GM21529 (cell line): Measurements from ENCODE around the gene C21orf91.
"Not testable (repeated sequence)": the region's sequence is repeated elsewhere in the genome, so short reads cannot be mapped to it uniquely, and the experiment has no call there.

ENCODE experiments used
- ATAC-seq: cut with Tn5 transposase; IDR thresholded peaks from one replicate; pipeline ENCODE4 v1.9.1; 2021; ENCODE audit not compliant: unreplicated experiment

The C21orf91 gene

GRCh38 chr21:17779496-17779895 lies 39.7 kb downstream of the C21orf91 start:
- no peak for ATAC-seq

DNA sequence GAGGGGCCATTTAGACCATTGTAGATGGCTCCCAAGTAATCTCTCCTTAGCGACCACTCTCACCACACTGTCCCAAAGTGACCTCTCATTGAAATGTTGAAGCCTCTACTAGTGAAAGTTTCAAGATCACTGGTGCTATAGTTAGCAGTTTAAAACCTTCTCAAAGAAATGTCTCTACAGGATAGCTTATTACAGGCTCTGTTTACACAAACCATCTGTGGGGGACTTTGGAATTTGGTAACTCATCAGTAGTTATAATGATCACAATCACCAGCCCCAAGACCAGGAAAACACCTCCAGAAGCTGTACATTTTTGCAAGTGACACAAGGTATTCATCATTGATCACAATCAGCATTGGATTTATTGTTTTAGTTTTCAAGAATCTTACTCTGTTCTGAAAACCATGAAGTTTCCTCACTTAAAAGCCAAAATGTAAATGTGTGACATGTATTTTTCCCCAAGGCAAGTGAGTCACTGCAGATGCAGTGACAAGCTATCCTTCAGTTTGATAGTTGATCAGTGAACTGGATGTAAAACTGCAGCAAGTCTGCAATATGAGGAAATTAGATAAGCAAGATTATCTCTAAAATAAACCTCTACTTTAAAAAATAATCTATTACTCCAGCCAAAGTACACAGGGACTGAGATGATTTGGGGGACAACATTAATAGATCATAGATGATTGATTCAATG lies 41.9 kb downstream of the C21orf91 start:
- ATAC-seq: no peak

GRCh38 chr21:17775431-17776126 lies 43.6 kb downstream of the C21orf91 start:
- peak; percentile 68 for ATAC-seq

DNA sequence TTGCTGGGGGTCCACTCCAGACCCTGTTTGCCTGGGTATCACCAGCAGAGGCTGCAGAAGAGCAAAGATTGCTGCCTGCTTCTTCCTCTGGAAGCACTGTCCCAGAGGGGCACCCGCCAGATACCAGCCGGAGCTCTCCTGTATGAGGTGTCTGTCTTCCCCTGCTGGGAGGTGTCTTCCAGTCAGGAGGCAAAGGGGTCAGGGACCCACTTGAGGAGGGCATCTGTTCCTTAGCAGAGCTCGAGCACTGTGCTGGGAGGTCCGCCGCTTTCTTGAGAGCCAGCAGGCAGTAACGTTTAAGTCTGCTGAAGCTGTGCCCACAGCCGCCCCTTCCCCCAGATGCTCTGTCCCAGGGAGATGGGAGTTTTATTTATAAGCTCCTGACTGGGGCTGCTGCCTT lies 44.1 kb downstream of the C21orf91 start:
- not testable (repeated sequence) for ATAC-seq

- no peak for ATAC-seq
These were observed 49.7 kb downstream of the C21orf91 start for GRCh38 chr21:17769447-17769845.

GRCh38 chr21:17768840-17769446 lies 50.2 kb downstream of the C21orf91 start:
- ATAC-seq: no peak

DNA sequence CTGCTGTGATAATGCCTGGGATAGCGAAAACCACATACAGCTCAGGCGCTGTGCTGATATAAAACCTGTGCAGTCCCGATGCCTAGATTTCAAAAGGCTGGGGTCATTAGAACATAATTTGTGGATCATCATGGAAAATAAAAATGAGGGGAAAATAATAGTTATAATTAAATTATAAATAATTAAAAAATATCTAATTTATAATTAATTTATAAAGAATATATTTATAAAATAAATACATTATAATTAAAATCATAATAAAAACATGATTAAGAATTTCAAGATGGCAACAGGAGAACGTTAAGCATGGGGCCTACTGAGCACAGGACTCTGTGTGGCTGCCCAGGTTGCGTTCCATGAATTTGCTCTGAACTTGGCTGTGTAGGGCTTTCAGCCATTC lies 53.9 kb downstream of the C21orf91 start:
- ATAC-seq: no peak

DNA sequence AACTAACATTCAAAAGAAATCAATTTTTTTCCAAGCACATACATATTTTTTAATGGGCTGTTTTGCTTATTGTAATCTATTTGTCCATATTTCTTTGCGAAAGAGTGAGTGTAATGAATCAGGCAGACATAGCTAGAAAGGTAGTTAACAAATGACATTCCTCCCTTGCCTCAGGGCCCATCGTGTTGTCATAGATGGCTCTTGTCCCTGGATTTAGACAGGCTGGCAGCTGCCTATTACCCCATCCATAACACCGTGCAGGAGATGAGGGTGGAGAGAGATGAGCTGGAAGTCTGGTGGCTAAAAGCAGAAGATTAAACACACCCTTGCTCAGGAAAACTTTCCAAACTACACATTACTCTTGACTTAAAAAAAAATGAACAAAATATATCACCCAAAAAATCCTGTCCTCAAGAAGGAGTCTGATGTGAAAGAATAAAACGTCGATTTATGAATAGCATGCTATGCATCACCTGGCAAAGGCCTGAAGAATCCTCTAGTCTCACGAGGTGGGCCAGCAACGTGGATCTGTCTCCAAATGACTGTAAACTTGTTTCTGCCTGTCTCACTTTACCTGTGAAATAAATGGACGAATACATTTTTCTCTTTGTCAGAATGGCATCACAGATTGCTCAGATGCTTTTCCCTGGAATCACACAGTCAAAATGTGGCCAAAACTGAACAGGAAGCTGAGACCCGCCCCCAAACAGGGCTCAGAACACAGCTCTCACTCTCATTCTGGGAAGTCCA lies 55.7 kb downstream of the C21orf91 start:
- ATAC-seq: no peak

- no peak for ATAC-seq
These were observed 59.5 kb downstream of the C21orf91 start for GRCh38 chr21:17759511-17760178.

- ATAC-seq: no peak
These were observed 60.5 kb downstream of the C21orf91 start for GRCh38 chr21:17758683-17759082.

GRCh38 chr21:17757671-17758070 lies 61.5 kb downstream of the C21orf91 start:
- ATAC-seq: no peak

- no peak for ATAC-seq
These were observed 65.4 kb downstream of the C21orf91 start for GRCh38 chr21:17753736-17754135.

- ATAC-seq: no peak
These were observed 67.0 kb downstream of the C21orf91 start for GRCh38 chr21:17752171-17752570.

GRCh38 chr21:17746920-17747319 lies 72.2 kb downstream of the C21orf91 start:
- ATAC-seq: no peak

DNA sequence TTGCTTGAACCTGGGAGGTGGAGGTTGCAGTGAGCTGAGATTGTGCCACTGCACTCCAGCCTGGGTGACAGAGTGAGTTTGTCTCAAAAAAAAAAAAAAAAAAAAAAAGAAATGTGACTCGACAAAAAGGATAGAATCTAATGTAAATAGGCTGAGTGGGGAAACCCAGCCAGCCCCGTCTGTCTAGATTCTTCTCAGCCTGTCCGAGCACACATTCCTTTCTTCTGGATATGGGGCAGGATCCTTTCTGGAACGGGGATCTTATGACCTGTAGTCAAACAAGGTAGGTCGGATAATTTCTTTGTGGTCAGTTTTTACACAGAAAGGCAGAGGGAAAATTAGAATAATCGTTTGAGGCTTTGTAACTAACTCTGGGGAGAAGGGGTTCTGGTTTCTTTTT lies 74.1 kb downstream of the C21orf91 start:
- ATAC-seq: no peak

DNA sequence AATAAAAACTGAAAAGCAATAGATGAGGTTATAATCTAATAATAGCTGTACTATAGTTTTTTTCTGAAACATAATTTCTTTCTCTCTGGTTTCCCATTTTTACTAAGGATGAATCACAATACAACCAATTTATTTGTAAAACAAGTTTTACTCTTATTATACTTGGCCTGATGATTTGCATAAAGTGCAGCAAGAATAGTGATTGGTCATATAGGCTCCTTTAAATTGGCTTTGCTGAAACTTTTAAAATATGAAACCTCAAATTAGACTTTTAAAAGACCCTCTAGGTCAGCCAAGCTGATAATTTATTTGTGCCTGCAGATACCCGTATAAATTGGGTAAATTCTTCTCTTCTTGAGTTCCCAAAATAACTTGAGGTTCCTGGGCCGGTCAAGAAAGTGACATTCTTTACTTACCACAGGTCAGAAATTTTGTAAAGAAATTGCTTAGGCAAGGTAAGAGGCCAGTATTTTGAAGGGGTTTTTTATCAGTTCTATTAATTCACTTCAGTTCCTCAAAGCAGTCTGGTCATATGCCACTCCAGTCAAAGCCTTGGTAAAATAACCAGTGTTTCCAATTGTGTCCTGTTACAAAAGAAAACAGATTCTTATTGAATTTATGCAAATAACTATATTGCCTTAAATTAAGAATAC lies 76.1 kb downstream of the C21orf91 start:
- ATAC-seq: no peak

- no peak for ATAC-seq
These were observed 77.0 kb downstream of the C21orf91 start for GRCh38 chr21:17742181-17742580.
